ENCODE results near the gene GPR55.

Gene GPR55

GRCh38 chr2:230916218-230916617 lies 8.8 kb downstream of the GPR55 start:
- DNase-seq: no peak

GRCh38 chr2:230915319-230915718 lies 9.7 kb downstream of the GPR55 start:
- DNase-seq: peak; percentile 22

GRCh38 chr2:230914886-230915285 lies 10.2 kb downstream of the GPR55 start:
- peak; percentile 24 for DNase-seq

- peak; percentile 40 for DNase-seq
Observed at GRCh38 chr2:230913406-230914143, 11.5 kb downstream of the GPR55 start.

- no peak for DNase-seq
Observed at GRCh38 chr2:230912724-230913123, 12.3 kb downstream of the GPR55 start.

- DNase-seq: no peak
Observed at GRCh38 chr2:230912046-230912445, 13.0 kb downstream of the GPR55 start.

GRCh38 chr2:230910546-230911177 lies 14.4 kb downstream of the GPR55 start:
- peak; percentile 22 for DNase-seq

- peak; percentile 21 for DNase-seq
Observed at GRCh38 chr2:230909841-230910545, 15.0 kb downstream of the GPR55 start.

GRCh38 chr2:230908595-230909191 lies 16.3 kb downstream of the GPR55 start:
- peak; percentile 78 for DNase-seq

- no peak for DNase-seq
Observed at GRCh38 chr2:230908092-230908594, 16.9 kb downstream of the GPR55 start.

- peak; percentile 23 for DNase-seq
Observed at GRCh38 chr2:230907361-230908091, 17.5 kb downstream of the GPR55 start.

- peak; percentile 30 for DNase-seq
Observed at GRCh38 chr2:230906471-230907230, 18.4 kb downstream of the GPR55 start.

- peak; percentile 91 for DNase-seq
Observed at GRCh38 chr2:230905448-230906421, 19.3 kb downstream of the GPR55 start.

- DNase-seq: peak; percentile 24
Observed at GRCh38 chr2:230904856-230905447, 20.1 kb downstream of the GPR55 start.

- DNase-seq: peak; percentile 23
Observed at GRCh38 chr2:230903231-230904150, 21.6 kb downstream of the GPR55 start.

GRCh38 chr2:230902180-230902899 lies 22.7 kb downstream of the GPR55 start:
- DNase-seq: peak; percentile 73

- DNase-seq: peak; percentile 19
Observed at GRCh38 chr2:230901006-230901405, 24.0 kb downstream of the GPR55 start.

- peak; percentile 24 for DNase-seq
Observed at GRCh38 chr2:230900336-230900995, 24.6 kb downstream of the GPR55 start.
